H1 (cell line): ENCODE measurements around the gene ADD1. TPM values are rescaled to one million over a fixed set of nuclear protein-coding genes. Genes with fewer than 3 reads are reported as not detected.

ENCODE experiments used
- CTCF ChIA-PET: fragments of 300-600 bp; sonication (Branson Sonifier 250); formaldehyde crosslinking; loops from one replicate; lab custom pipeline; 2021; ENCODE audit not compliant: partially characterized antibody; lab: Charles Lee
- POLR2A ChIA-PET: fragments of 300-600 bp; sonication (Branson Sonifier 250); formaldehyde crosslinking; loops from one replicate; lab custom pipeline; 2021; ENCODE audit warnings: inconsistent platforms; ENCODE audit not compliant: partially characterized antibody; lab: Charles Lee
- DNase-seq, 2 experiments: peaks; one replicate each; pipeline versions ENCODE4 v3.0.0 to v3.0.0-alpha.2; 2010 to 2022; ENCODE audit warnings: low spot score in 2 of 2, low read depth in 1 of 2, mixed read lengths in 1 of 2
- FAIRE-seq: peaks from 2 replicates; lab custom pipeline; 2011; peaks lifted over from hg19 to GRCh38; lab: Jason Lieb, UNC
- H2AFZ ChIP-seq: 2 replicates; pipeline ENCODE4 v1.8.1; 2012; ENCODE audit warnings: low read length, inconsistent platforms
- H2AK5ac ChIP-seq: 2 replicates; pipeline ENCODE4 v1.6.1; 2013; ENCODE audit warnings: low read depth, low read length
- H2BK120ac ChIP-seq: replicated peaks from 2 replicates; pipeline ENCODE3; 2013; ENCODE audit warnings: low read depth, low read length, inconsistent platforms
- H2BK12ac ChIP-seq: 2 replicates; pipeline ENCODE4 v1.6.1; 2013; ENCODE audit warnings: low read depth, low read length
- H2BK15ac ChIP-seq: 2 replicates; pipeline ENCODE4 v1.6.1; 2013; ENCODE audit warnings: low read length
- H2BK20ac ChIP-seq: 2 replicates; pipeline ENCODE4 v1.6.1; 2013; ENCODE audit warnings: low read length
- H2BK5ac ChIP-seq: 2 replicates; pipeline ENCODE4 v1.6.1; 2013; ENCODE audit warnings: low read depth, low read length
- H3K14ac ChIP-seq: 2 replicates; pipeline ENCODE4 v1.6.1; 2013; ENCODE audit warnings: inconsistent platforms; ENCODE audit not compliant: insufficient read length
- H3K18ac ChIP-seq: 2 replicates; pipeline ENCODE4 v1.6.1; 2013; ENCODE audit warnings: low read length; ENCODE audit errors: extremely low read depth
- H3K23ac ChIP-seq: 2 replicates; pipeline ENCODE4 v1.6.1; 2013; ENCODE audit warnings: inconsistent platforms; ENCODE audit not compliant: insufficient read length
- H3K23me2 ChIP-seq: 2 replicates; pipeline ENCODE4 v1.6.1; 2013; ENCODE audit warnings: low read depth, low read length
- H3K27ac ChIP-seq: 2 replicates; pipeline ENCODE4 v1.6.1; 2011; ENCODE audit warnings: low read depth, low read length, inconsistent platforms
- H3K27me3 ChIP-seq, 4 experiments: replicated peaks in 1 of 4; 1 replicate in 1 of 4; 2 replicates in 3 of 4; pipeline versions ENCODE4 v1.6.1 to v1.8.1; 2011 to 2013; ENCODE audit warnings: low read length in 3 of 4, mild to moderate bottlenecking in 3 of 4, inconsistent platforms in 2 of 4, mixed read lengths in 2 of 4, moderate library complexity in 1 of 4; ENCODE audit not compliant: control insufficient read depth in 3 of 4, insufficient read depth in 3 of 4; ENCODE audit errors: extremely low read depth in 1 of 4
- H3K36me3 ChIP-seq, 4 experiments: 2 replicates each; pipeline versions ENCODE4 v1.6.1 to v1.8.1; 2011 to 2013; ENCODE audit warnings: mild to moderate bottlenecking in 4 of 4, low read length in 3 of 4, moderate library complexity in 2 of 4, control low read depth in 1 of 4, inconsistent platforms in 1 of 4; ENCODE audit not compliant: insufficient read depth in 4 of 4, control insufficient read depth in 2 of 4
- H3K4ac ChIP-seq: replicated peaks from 2 replicates; pipeline ENCODE3; 2013; ENCODE audit warnings: low read length, low read depth, mixed read lengths, inconsistent platforms; ENCODE audit not compliant: insufficient read length
- H3K4me1 ChIP-seq, 4 experiments: replicated peaks in 1 of 4; 1 replicate in 1 of 4; 2 replicates in 3 of 4; pipeline versions ENCODE4 v1.6.1 to v1.8.1; 2011 to 2013; ENCODE audit warnings: low read length in 3 of 4, inconsistent platforms in 2 of 4, mixed read lengths in 1 of 4; ENCODE audit not compliant: insufficient read depth in 4 of 4, control insufficient read depth in 3 of 4
- H3K4me2 ChIP-seq, 2 experiments: 2 replicates each; pipeline versions ENCODE4 v1.6.1 to v1.8.1; 2011 to 2013; ENCODE audit warnings: low read depth in 2 of 2, low read length in 2 of 2, control low read depth in 1 of 2, inconsistent platforms in 1 of 2, mild to moderate bottlenecking in 1 of 2; ENCODE audit not compliant: insufficient read depth in 1 of 2
- H3K4me3 ChIP-seq, 4 experiments: fragments of 200-600, 300-600 bp in 1 of 4; sonication (generic), shearing (Covaris generic), sonication (Bioruptor Twin) in 1 of 4; 2 replicates each; pipeline versions ENCODE4 v1.5.1 to v1.8.1; 2011 to 2016; ENCODE audit warnings: low read length in 4 of 4, low read depth in 3 of 4, control low read depth in 2 of 4, inconsistent platforms in 2 of 4, mild to moderate bottlenecking in 2 of 4, mixed read lengths in 1 of 4, moderate library complexity in 1 of 4; ENCODE audit not compliant: insufficient read depth in 2 of 4; ENCODE audit errors: extremely low read depth in 1 of 4
- H3K56ac ChIP-seq: replicated peaks from 2 replicates; pipeline ENCODE3; 2013; ENCODE audit warnings: low read depth, mild to moderate bottlenecking, mixed read lengths, low read length, inconsistent platforms; ENCODE audit not compliant: insufficient read length
- H3K79me1 ChIP-seq: 2 replicates; pipeline ENCODE4 v1.6.1; 2013; ENCODE audit warnings: low read depth, low read length, control low read depth
- H3K79me2 ChIP-seq, 2 experiments: 2 replicates each; pipeline versions ENCODE4 v1.6.1 to v1.8.1; 2012 to 2013; ENCODE audit warnings: low read length in 2 of 2, mild to moderate bottlenecking in 2 of 2, inconsistent platforms in 1 of 2; ENCODE audit not compliant: insufficient read depth in 2 of 2, control insufficient read depth in 1 of 2
- H3K9ac ChIP-seq, 4 experiments: replicated peaks in 1 of 4; 1 replicate in 1 of 4; 2 replicates in 3 of 4; pipeline versions ENCODE4 v1.6.1 to v1.8.1; 2011 to 2013; ENCODE audit warnings: low read depth in 3 of 4, low read length in 3 of 4, control low read depth in 2 of 4, mild to moderate bottlenecking in 2 of 4, moderate library complexity in 2 of 4, inconsistent platforms in 1 of 4; ENCODE audit errors: extremely low read depth in 1 of 4
- H3K9me3 ChIP-seq, 2 experiments: 2 replicates each; pipeline versions ENCODE4 v1.6.1 to v1.8.1; 2012 to 2013; ENCODE audit warnings: mild to moderate bottlenecking in 2 of 2, moderate library complexity in 2 of 2, control low read depth in 1 of 2, inconsistent platforms in 1 of 2, low read depth in 1 of 2, low read length in 1 of 2, mixed read lengths in 1 of 2; ENCODE audit not compliant: insufficient read depth in 2 of 2
- H4K20me1 ChIP-seq, 2 experiments: replicated peaks in 1 of 2; 2 replicates each; pipeline versions ENCODE3 to v1.8.1; 2011 to 2013; ENCODE audit warnings: inconsistent platforms in 2 of 2, low read length in 2 of 2, mild to moderate bottlenecking in 1 of 2; ENCODE audit not compliant: insufficient read depth in 2 of 2, control insufficient read depth in 1 of 2
- H4K5ac ChIP-seq: 2 replicates; pipeline ENCODE4 v1.6.1; 2013; ENCODE audit warnings: low read length, low read depth, mixed read lengths, inconsistent platforms; ENCODE audit not compliant: insufficient read length
- H4K8ac ChIP-seq: 2 replicates; pipeline ENCODE4 v1.8.0; 2013; ENCODE audit warnings: mild to moderate bottlenecking, moderate library complexity, low read length, inconsistent platforms; ENCODE audit not compliant: insufficient read depth; ENCODE audit errors: extremely low read depth
- H4K91ac ChIP-seq: replicated peaks from 2 replicates; pipeline ENCODE3; 2013; ENCODE audit warnings: low read length, mixed read lengths, inconsistent platforms; ENCODE audit not compliant: insufficient read length
- BACH1 ChIP-seq: IDR thresholded peaks from 2 replicates; pipeline ENCODE4 v1.6.1; 2012; ENCODE audit warnings: low read length, improper control_type of control experiment
- CBX5 ChIP-seq: fragments of 300-800, 300-1000 bp; sonication (generic); IDR thresholded peaks from 2 replicates; pipeline ENCODE4 v1.7.1; 2016; ENCODE audit warnings: antibody characterized with exemption, low read length, low read depth
- CHD1 ChIP-seq: IDR thresholded peaks from 2 replicates; pipeline ENCODE4 v1.6.1; 2012; ENCODE audit warnings: low read depth, low read length, improper control_type of control experiment
- E2F6 ChIP-seq: IDR thresholded peaks from 2 replicates; pipeline ENCODE4 v1.6.1; 2012; ENCODE audit warnings: inconsistent platforms
- EP300 ChIP-seq, 2 experiments: IDR thresholded peaks; 1 replicate in 1 of 2; 2 replicates in 1 of 2; pipeline ENCODE4 v1.6.1; 2011 to 2012; ENCODE audit warnings: low read depth in 2 of 2, low read length in 2 of 2, mild to moderate bottlenecking in 2 of 2, borderline replicate concordance in 1 of 2, inconsistent platforms in 1 of 2, moderate library complexity in 1 of 2
- KDM1A ChIP-seq: fragments of 200-600, 300-600 bp; sonication (generic); IDR thresholded peaks from 2 replicates; pipeline ENCODE4 v1.7.1; 2016; ENCODE audit warnings: mild to moderate bottlenecking, low read length, borderline replicate concordance
- KDM4A ChIP-seq: IDR thresholded peaks from one replicate; pipeline ENCODE4 v1.7.1; 2012; ENCODE audit warnings: low read depth, mild to moderate bottlenecking, moderate library complexity, low read length, inconsistent platforms; ENCODE audit not compliant: severe bottlenecking
- KDM5A ChIP-seq: fragments of 200-600 bp; IDR thresholded peaks from 2 replicates; pipeline ENCODE4 v1.7.1; 2012; ENCODE audit warnings: mild to moderate bottlenecking, low read length, inconsistent platforms, mixed read lengths
- TAF1 ChIP-seq: IDR thresholded peaks from 2 replicates; pipeline ENCODE4 v1.6.1; 2011; ENCODE audit warnings: mild to moderate bottlenecking, low read depth, low read length
- TAF7 ChIP-seq: optimal IDR thresholded peaks from 2 replicates; pipeline ENCODE3; 2011; ENCODE audit warnings: low read depth, mild to moderate bottlenecking, inconsistent platforms, low read length, moderate library complexity, borderline replicate concordance
- WGBS, 2 experiments: shearing (Covaris generic) in 1 of 2; methylation state at CpG; one replicate each; pipeline versions ENCODE4 v1.1.6 to v1.1.7; 2013 to 2015; ENCODE audit warnings: low lambda C conversion rate in 2 of 2, mixed read lengths in 2 of 2, inconsistent platforms in 1 of 2, low coverage in 1 of 2, missing lambda C conversion rate in 1 of 2; ENCODE audit not compliant: insufficient replicate concordance in 2 of 2, insufficient coverage in 1 of 2, insufficient read length in 1 of 2; ENCODE audit errors: extremely low coverage in 1 of 2, missing lambda C conversion rate in 1 of 2; 5-methylcytosine and 5-hydroxymethylcytosine counted together
- polyA plus RNA-seq, 7 experiments: library from polyadenylated mRNA; depleted of rRNA in 3 of 7; stranded (reverse) in 5 of 7; unstranded in 2 of 7; fragments of >200 nt in 5 of 7; fragments of 200-250 nt in 2 of 7; gene quantifications; 1 replicate in 5 of 7; 2 replicates in 1 of 7; 4 replicates in 1 of 7; pipeline versions ENCODE4 v1.2.1 to v1.2.3, GENCODE V29; 2011 to 2013; ENCODE audit warnings: missing spikeins in 2 of 7, mixed read lengths in 2 of 7
- total RNA-seq: library from RNA; stranded (reverse); fragmentation: NEBNext Ultra II Directional; extraction: Animal tissue kit (Norgen Biotek cat#: 25700); gene quantifications from 2 replicates; pipeline ENCODE4 v1.2.1, GENCODE V29; 2021

Gene ADD1
- total and polyA plus RNA-seq, 2 of the 8 experiments (the other 6 are each of a cell fraction or from before 2014, with no cell fraction given), result 113 to 143 TPM

- H3K27ac ChIP-seq, result no peak overlapping the region
- H3K79me2 ChIP-seq, result no peaks in the 10 kb centered on the region
- H3K79me1 ChIP-seq, result no peaks in the 10 kb centered on the region; the same call in 1 of the 2 replicates
- no peak overlapping the region for H2AK5ac ChIP-seq
- H2BK120ac ChIP-seq, result no peak overlapping the region
- FAIRE-seq (no peak), DNase-seq (no peak)
- no peak overlapping the region for H2BK5ac ChIP-seq
- H3K18ac ChIP-seq, result no peak overlapping the region
- H2BK12ac ChIP-seq, result no peak overlapping the region
- H2BK20ac ChIP-seq, result no peak overlapping the region
- peaks cover 0 to 1% of the 10 kb centered on the region in 2 experiments for H4K20me1 ChIP-seq
- peaks cover 3 to 36% (median 16%) of the 10 kb centered on the region in 4 experiments; a peak in 7 of 8 replicates for H3K36me3 ChIP-seq
- H3K9ac ChIP-seq, result no peak overlapping the region
- H3K56ac ChIP-seq, result no peak overlapping the region
- no peak overlapping the region for H3K4me3 ChIP-seq
- no peak overlapping the region for H3K14ac ChIP-seq
- H3K23ac ChIP-seq, result no peak overlapping the region
- H3K4me1 ChIP-seq, result no peaks in the 10 kb centered on the region
- H3K9me3 ChIP-seq, result no peaks in the 10 kb centered on the region; a peak in 1 of 4 replicates
- TF ChIP-seq KDM4A (no peak), CHD1 (no peak), E2F6 (no peak), KDM1A (no peak), BACH1 (no peak), TAF1 (no peak), CBX5 (no peak), KDM5A (no peak), TAF7 (no peak), EP300 (IDR thresholded peaks at IDR 0.05; ENCODE audit: borderline replicate concordance in 1 of 2, low read depth in 2 of 2, low read length in 2 of 2) (no peak)
- POLR2A ChIA-PET, result no interaction called here
- H3K4me2 ChIP-seq, result no peak overlapping the region
- H3K4ac ChIP-seq, result no peak overlapping the region
- CTCF ChIA-PET, result no interaction called here
- no peak overlapping the region for H4K91ac ChIP-seq
- no peaks in the 10 kb centered on the region for H3K27me3 ChIP-seq
- H4K8ac ChIP-seq, result no peak overlapping the region
- 85% methylated on average over 9 of the region's 9 CpGs; no CpG with 5 or more reads in 1 of the 2 experiments for WGBS, 2 experiments
- H2BK15ac ChIP-seq, result no peak overlapping the region
- no peak overlapping the region for H4K5ac ChIP-seq
- H3K23me2 ChIP-seq, result no peaks in the 10 kb centered on the region
- H2AFZ ChIP-seq, result no peak overlapping the region
Observed at GRCh38 chr4:2915789-2916188, 72.1 kb downstream of the ADD1 start.
